Endothelial cell (in vitro differentiated cells): ENCODE results near the gene MRPL28. TPM values are rescaled to one million over a fixed set of nuclear protein-coding genes. Genes with fewer than 3 reads are reported as not detected.

Source experiments
- DNase-seq: peaks from one replicate; pipeline ENCODE4 v3.0.0; 2021; ENCODE audit warnings: low spot score
- H3K27ac Mint-ChIP-seq: one replicate; pipeline ENCODE4 v1.8.0; 2021; ENCODE audit warnings: mixed read lengths, inconsistent platforms; ENCODE audit not compliant: unreplicated experiment
- H3K27me3 Mint-ChIP-seq: one replicate; pipeline ENCODE4 v1.8.0; 2021; ENCODE audit warnings: mild to moderate bottlenecking, moderate library complexity, mixed read lengths, inconsistent platforms; ENCODE audit not compliant: unreplicated experiment
- H3K36me3 Mint-ChIP-seq: one replicate; pipeline ENCODE4 v1.8.0; 2021; ENCODE audit warnings: mild to moderate bottlenecking, low read depth, mixed read lengths, inconsistent platforms; ENCODE audit not compliant: unreplicated experiment
- H3K4me1 Mint-ChIP-seq: one replicate; pipeline ENCODE4 v1.8.0; 2021; ENCODE audit warnings: mild to moderate bottlenecking, mixed read lengths, inconsistent platforms; ENCODE audit not compliant: unreplicated experiment
- H3K4me3 Mint-ChIP-seq: one replicate; pipeline ENCODE4 v1.8.0; 2021; ENCODE audit warnings: mild to moderate bottlenecking, mixed read lengths, inconsistent platforms; ENCODE audit not compliant: unreplicated experiment
- H3K9me3 Mint-ChIP-seq: one replicate; pipeline ENCODE4 v1.8.0; 2021; ENCODE audit warnings: mixed read lengths, inconsistent platforms; ENCODE audit not compliant: unreplicated experiment
- total RNA-seq: library from RNA; stranded (reverse); fragmentation: NEBNext Ultra II Directional; extraction: Animal tissue kit (Norgen Biotek cat#: 25700); gene quantifications from one replicate; pipeline ENCODE4 v1.2.1, GENCODE V29; 2021; ENCODE audit not compliant: unreplicated experiment
- TF ChIP-seq, protein P1 (sequence below): fragments of 200-600 bp; sonication (generic); IDR thresholded peaks from one replicate; pipeline ENCODE4 v1.5.0; 2021; ENCODE audit warnings: antibody characterized with exemption; ENCODE audit not compliant: unreplicated experiment

Gene MRPL28
- total RNA-seq, 1 donor from 2014 or later = 70.8 TPM

DNA sequence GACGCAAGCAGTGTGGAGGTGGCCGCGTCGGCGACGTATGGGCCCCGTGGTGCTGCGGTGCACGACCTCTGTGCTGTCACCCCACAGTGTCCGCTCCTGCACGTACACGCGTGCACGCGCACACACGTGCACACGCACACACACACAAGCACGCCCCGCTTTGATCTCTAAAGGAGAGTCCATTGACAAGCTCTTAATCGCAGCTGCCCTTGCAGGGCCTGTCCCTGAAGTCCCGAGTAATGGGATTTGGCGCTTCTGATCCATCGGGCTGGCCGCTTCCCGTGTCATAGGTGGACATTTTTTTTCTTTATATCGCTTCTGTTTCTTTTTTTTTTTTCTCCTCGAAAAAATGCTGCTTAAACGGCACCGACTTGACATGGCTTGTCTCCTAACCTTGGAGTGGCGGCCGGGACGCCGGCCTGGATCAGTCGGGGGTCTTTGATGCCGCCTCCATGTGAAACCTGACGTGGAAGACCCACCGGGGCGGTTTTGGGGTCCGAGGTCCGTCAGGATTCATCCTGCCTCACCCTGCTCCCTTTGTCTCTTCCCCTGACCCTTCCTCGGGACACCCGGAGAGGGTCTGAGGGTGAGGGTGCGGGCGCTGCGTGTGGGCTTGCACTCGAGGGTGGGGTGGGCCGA is 9.5 kb downstream of the MRPL28 start:
- TF ChIP-seq, protein P1, sequence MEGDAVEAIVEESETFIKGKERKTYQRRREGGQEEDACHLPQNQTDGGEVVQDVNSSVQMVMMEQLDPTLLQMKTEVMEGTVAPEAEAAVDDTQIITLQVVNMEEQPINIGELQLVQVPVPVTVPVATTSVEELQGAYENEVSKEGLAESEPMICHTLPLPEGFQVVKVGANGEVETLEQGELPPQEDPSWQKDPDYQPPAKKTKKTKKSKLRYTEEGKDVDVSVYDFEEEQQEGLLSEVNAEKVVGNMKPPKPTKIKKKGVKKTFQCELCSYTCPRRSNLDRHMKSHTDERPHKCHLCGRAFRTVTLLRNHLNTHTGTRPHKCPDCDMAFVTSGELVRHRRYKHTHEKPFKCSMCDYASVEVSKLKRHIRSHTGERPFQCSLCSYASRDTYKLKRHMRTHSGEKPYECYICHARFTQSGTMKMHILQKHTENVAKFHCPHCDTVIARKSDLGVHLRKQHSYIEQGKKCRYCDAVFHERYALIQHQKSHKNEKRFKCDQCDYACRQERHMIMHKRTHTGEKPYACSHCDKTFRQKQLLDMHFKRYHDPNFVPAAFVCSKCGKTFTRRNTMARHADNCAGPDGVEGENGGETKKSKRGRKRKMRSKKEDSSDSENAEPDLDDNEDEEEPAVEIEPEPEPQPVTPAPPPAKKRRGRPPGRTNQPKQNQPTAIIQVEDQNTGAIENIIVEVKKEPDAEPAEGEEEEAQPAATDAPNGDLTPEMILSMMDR = no peak
- Mint-ChIP-seq H3K27me3 (peaks cover 4% of the 10 kb centered on the region), H3K27ac (no peak overlapping the region), H3K9me3 (no peaks in the 10 kb centered on the region), H3K36me3 (no peaks in the 10 kb centered on the region), H3K4me3 (no peak overlapping the region), H3K4me1 (no peaks in the 10 kb centered on the region)
- no peak for DNase-seq

DNA sequence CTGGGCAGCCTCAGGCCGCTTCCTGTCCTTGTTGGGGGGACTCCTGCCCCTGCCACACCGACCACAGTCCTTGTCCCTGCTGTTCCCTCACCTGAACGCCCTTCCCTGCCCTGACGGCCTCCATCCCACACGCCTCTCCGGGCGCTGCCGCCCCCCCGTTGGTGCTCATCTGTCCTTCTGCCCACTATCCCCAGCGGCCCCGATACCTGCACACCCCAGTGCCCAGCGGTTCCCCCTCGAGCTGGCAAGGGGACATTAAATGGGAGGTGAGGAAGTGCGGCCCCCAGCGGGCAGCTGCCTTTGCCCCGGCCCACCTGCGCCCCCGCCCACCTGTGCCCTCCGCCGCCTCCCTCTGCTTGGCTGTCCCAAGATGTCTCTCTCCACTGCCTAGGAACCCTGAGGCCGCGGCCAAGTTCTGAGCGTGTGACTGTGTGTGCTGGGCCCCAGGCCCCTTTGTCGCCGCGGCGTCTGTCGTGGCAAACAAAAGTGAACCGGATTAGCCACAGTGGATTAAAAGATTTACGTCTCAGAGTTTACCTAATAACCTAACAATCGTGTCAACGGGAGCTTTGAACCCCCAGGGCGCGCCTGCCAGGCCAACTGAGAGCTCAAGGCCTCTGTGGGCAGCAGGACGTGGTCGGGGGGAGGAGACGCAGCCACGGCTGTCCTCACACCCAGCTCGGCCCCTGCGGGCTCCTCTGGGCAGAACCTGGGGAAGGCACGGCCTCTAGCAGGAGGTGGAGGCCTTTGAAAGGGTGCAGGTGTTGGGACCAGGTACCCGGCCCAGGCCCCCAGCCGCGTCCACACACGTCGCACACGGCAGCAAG is 10.3 kb downstream of the MRPL28 start:
- H3K4me1 Mint-ChIP-seq = no peaks in the 10 kb centered on the region
- DNase-seq = no peak
- TF ChIP-seq, protein P1 = no peak
- no peak overlapping the region for H3K4me3 Mint-ChIP-seq
- no peaks in the 10 kb centered on the region for H3K9me3 Mint-ChIP-seq
- H3K36me3 Mint-ChIP-seq = no peaks in the 10 kb centered on the region
- peaks cover 4% of the 10 kb centered on the region for H3K27me3 Mint-ChIP-seq
- no peak overlapping the region for H3K27ac Mint-ChIP-seq

DNA sequence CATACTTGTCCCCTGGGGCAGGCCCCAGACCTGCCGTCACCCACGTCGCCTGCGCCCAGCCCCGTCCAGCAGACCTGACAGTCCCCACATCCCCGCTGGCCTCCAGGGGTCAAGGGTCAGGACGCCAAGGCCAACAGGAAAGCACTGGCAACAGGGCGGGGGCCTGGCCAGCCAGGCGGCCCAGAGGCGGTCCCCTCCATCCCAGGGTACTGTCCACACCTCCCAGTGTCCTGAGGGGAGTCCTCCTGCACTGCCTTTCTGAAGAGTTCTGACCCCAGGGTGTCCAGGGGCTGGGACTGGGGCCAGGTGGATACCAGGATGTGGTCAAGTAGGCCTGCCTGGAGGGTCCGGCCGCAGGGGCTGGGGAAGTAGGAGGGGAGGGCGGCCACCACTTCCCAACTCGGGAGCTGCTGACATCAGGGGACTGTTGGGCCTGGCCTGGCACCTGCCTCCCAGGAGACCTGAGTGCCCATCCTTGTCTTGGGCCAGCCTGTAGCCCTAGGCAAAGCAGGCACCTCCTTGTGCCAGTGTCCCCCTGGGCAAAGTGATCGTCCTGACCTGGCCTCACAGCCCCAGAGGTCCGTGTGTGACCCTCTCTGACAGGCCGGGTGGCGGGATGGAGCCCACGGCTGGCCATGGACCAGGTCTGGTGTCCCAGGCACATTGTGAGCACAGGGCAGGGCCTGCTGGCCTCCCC is 11.1 kb downstream of the MRPL28 start:
- Mint-ChIP-seq H3K4me1 (peaks cover 2% of the 10 kb centered on the region), H3K27ac (no peak overlapping the region), H3K36me3 (no peaks in the 10 kb centered on the region), H3K9me3 (no peaks in the 10 kb centered on the region), H3K4me3 (no peak overlapping the region), H3K27me3 (peaks cover 3% of the 10 kb centered on the region)
- TF ChIP-seq, protein P1 = no peak
- DNase-seq = no peak

DNA sequence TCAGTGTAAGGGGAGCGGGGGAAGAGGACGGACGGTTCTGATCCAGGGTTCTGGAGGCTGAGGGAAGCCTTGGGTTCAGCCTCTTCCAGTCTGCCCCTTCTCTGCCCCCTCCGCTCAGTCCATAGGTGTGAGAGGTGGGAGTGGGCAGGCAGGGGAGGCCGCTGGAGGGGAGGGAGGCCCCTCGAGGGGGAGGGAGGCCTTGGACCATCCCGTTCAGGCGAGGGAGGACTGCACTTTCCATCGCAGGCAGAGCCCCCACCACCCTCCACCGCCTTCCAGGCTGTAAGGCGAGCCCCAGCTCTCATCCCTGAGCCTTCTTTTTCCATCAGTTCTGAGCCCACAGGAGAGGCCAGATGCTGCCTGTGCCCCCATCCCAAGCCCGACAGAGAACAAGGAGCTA is 13.6 kb downstream of the MRPL28 start:
- Mint-ChIP-seq H3K27me3 (peaks cover 5% of the 10 kb centered on the region), H3K27ac (no peak overlapping the region), H3K36me3 (peaks cover under 1% of the 10 kb centered on the region), H3K9me3 (no peaks in the 10 kb centered on the region), H3K4me1 (peaks cover 2% of the 10 kb centered on the region), H3K4me3 (no peak overlapping the region)
- TF ChIP-seq, protein P1 = no peak
- no peak for DNase-seq
